ENCODE data around the gene OPHN1. TPM values are rescaled to one million over a fixed set of nuclear protein-coding genes. Genes with fewer than 3 reads are reported as not detected.
A peak's percentile ranks its signal among the peaks of the same experiment; 100 is the strongest.

OPHN1 gene
- total RNA-seq, 2 experiments from 2014 or later = not detected

GRCh38 chrX:68440940-68441339 lies 7.6 kb upstream of the OPHN1 start:
- CTCF ChIA-PET = no interaction called here
- Mint-ChIP-seq H3K4me3 (no peak overlapping the region), H3K27me3 (ENCODE audit: low read depth) (peaks cover under 1% of the 10 kb centered on the region), H3K36me3 (ENCODE audit: low read depth) (no peaks in the 10 kb centered on the region), H3K9me3 (no peaks in the 10 kb centered on the region), H3K27ac (no peak overlapping the region), H3K4me1 (ENCODE audit: low read depth) (peaks cover 7% of the 10 kb centered on the region)
- intact Hi-C loops (cut with micrococcal nuclease) = no loop called here
- no peak for DNase-seq

GRCh38 chrX:68440442-68440841 lies 7.1 kb upstream of the OPHN1 start:
- H3K9me3 Mint-ChIP-seq = no peaks in the 10 kb centered on the region
- intact Hi-C loops (cut with micrococcal nuclease) = no loop called here
- H3K27ac Mint-ChIP-seq = no peak overlapping the region
- H3K4me1 Mint-ChIP-seq (ENCODE audit: low read depth) = peaks cover 7% of the 10 kb centered on the region
- no peak overlapping the region for H3K4me3 Mint-ChIP-seq
- CTCF ChIA-PET = no interaction called here
- no peak for DNase-seq
- H3K27me3 Mint-ChIP-seq (ENCODE audit: low read depth) = peaks cover 2% of the 10 kb centered on the region
- H3K36me3 Mint-ChIP-seq (ENCODE audit: low read depth) = no peaks in the 10 kb centered on the region

DNA sequence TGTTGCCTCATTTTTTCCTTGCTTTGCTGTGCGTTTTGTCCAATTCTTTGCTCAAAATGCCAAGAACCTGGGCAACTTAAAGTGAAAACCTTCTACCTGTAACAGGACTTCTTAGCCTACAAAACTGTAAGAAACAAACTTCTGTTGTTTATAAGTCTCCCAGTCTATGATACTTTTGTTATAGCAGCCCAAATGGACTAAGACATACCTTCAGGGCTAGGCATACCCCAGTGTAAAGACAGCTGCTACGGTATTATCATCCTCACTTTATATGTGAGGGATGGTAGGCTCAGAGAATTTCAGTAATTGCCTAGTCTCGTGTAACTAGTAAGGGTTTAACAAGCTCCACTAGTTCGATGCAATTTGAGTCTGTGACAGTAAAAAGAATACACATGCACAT lies 6.0 kb upstream of the OPHN1 start:
- Mint-ChIP-seq H3K27me3 (ENCODE audit: low read depth) (peaks cover 8% of the 10 kb centered on the region), H3K27ac (no peak overlapping the region), H3K4me1 (ENCODE audit: low read depth) (peaks cover 7% of the 10 kb centered on the region), H3K9me3 (no peaks in the 10 kb centered on the region), H3K36me3 (ENCODE audit: low read depth) (no peaks in the 10 kb centered on the region), H3K4me3 (no peak overlapping the region)
- intact Hi-C loops (cut with micrococcal nuclease) = no loop called here
- no peak for DNase-seq
- CTCF ChIA-PET = no interaction called here

GRCh38 chrX:68438575-68438974 lies 5.3 kb upstream of the OPHN1 start:
- Mint-ChIP-seq H3K36me3 (ENCODE audit: low read depth) (no peaks in the 10 kb centered on the region), H3K4me3 (no peak overlapping the region), H3K27me3 (ENCODE audit: low read depth) (peaks cover 12% of the 10 kb centered on the region), H3K4me1 (ENCODE audit: low read depth) (peaks cover 9% of the 10 kb centered on the region), H3K27ac (no peak overlapping the region), H3K9me3 (no peaks in the 10 kb centered on the region)
- CTCF ChIA-PET = no interaction called here
- intact Hi-C loops (cut with micrococcal nuclease) = no loop called here
- DNase-seq = no peak

DNA sequence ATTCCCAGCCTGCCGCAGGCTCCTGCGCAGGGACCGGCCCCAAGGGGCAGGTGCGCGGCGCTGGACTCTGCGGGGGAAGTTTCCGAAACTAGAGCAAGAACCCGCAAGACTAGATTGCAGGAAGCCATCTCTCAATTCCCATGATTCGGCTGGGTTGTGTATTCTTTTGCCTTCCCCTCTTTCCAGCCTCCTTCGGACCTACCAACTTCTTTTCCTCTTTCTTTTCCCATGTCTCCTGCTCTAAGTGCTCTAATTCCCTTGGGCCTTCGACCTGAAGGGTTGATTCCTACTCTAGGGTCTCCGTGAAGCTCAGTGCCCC lies 645 bp upstream of the OPHN1 start:
- CTCF ChIA-PET = interaction anchor here (0.5 kb wide), 1 partner anchor 31 kb away, joined by 3 read pairs; no protein-coding TSS in a partner anchor
- no peak overlapping the region for H3K27ac Mint-ChIP-seq

GRCh38 chrX:68432648-68433047 lies 647 bp downstream of the OPHN1 start:
- Mint-ChIP-seq H3K4me1 (ENCODE audit: low read depth) (peaks cover 5% of the 10 kb centered on the region), H3K4me3 (peak overlapping the region; percentile 68), H3K27ac (no peak overlapping the region), H3K27me3 (ENCODE audit: low read depth) (peaks cover 41% of the 10 kb centered on the region), H3K36me3 (ENCODE audit: low read depth) (no peaks in the 10 kb centered on the region), H3K9me3 (no peaks in the 10 kb centered on the region)
- intact Hi-C loops (cut with micrococcal nuclease) = no loop called here
- CTCF ChIA-PET = interaction anchor here (0.6 kb wide), 1 partner anchor 133 kb away, joined by 3 read pairs; no protein-coding TSS in a partner anchor
- DNase-seq = no peak

More for the DNA sequence above, 645 bp upstream of the OPHN1 start:
- no peak for DNase-seq
- H3K9me3 Mint-ChIP-seq = no peaks in the 10 kb centered on the region
- peaks cover 5% of the 10 kb centered on the region for H3K4me1 Mint-ChIP-seq (ENCODE audit: low read depth)
- H3K36me3 Mint-ChIP-seq (ENCODE audit: low read depth) = no peaks in the 10 kb centered on the region
- intact Hi-C loops (cut with micrococcal nuclease) = no loop called here
- peak overlapping the region; percentile 68 for H3K4me3 Mint-ChIP-seq
- peaks cover 39% of the 10 kb centered on the region for H3K27me3 Mint-ChIP-seq (ENCODE audit: low read depth)

DNA sequence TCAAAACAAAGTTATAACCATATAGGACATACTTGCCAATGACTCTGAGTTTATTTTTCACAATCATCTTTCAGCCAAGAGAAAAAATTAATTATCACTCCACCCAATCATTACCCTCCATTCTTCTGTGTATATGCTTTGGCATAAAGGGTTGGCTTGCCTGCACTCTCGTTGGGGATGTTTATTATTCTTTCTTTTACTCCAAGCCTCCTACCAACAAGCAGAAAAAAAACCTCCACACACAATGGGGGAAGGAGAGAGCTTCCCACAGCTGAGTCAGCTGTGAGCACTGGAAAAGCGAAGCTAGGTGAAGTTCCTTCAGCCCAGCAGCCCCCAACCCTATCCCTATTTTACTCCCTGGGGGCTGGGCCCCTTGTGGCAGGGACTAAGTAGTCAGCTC lies 1.5 kb downstream of the OPHN1 start:
- peaks cover 41% of the 10 kb centered on the region for H3K27me3 Mint-ChIP-seq (ENCODE audit: low read depth)

DNA sequence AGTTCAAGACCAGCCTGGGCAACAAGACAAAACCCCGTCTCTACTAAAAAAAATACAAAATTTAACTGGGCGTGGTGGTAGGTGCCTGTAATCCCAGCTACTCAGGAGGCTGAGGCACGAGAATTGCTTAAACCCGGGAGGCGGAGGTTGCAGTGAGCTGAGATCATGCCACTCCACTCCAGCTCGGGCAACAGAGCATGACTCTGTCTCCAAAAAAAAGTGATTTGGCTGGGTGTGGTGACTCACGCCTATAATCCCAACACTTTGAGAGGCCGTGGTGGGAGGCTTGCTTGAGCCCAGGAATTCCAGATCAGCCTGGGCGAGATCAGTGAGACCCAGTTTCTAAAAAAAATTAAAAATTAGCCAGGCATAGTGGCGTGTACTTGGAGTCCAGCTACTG lies 4.1 kb downstream of the OPHN1 start:
- CTCF ChIA-PET = interaction anchor here (1.1 kb wide), 1 partner anchor 232 kb away, joined by 4 read pairs; no protein-coding TSS in a partner anchor
- Mint-ChIP-seq H3K27me3 (ENCODE audit: low read depth) (peaks cover 32% of the 10 kb centered on the region), H3K4me1 (ENCODE audit: low read depth) (peaks cover 5% of the 10 kb centered on the region), H3K36me3 (ENCODE audit: low read depth) (no peaks in the 10 kb centered on the region), H3K4me3 (no peak overlapping the region), H3K9me3 (no peaks in the 10 kb centered on the region), H3K27ac (no peak overlapping the region)
- no peak for DNase-seq
- intact Hi-C loops (cut with micrococcal nuclease) = no loop called here

More for the DNA sequence above, 1.5 kb downstream of the OPHN1 start:
- intact Hi-C loops (cut with micrococcal nuclease) = no loop called here
- H3K36me3 Mint-ChIP-seq (ENCODE audit: low read depth) = no peaks in the 10 kb centered on the region
- CTCF ChIA-PET = interaction anchor here (0.6 kb wide), 1 partner anchor 132 kb away, joined by 3 read pairs; no protein-coding TSS in a partner anchor
- H3K27ac Mint-ChIP-seq = no peak overlapping the region
- DNase-seq = no peak
- no peaks in the 10 kb centered on the region for H3K9me3 Mint-ChIP-seq
- H3K4me1 Mint-ChIP-seq (ENCODE audit: low read depth) = peaks cover 5% of the 10 kb centered on the region
- no peak overlapping the region for H3K4me3 Mint-ChIP-seq

DNA sequence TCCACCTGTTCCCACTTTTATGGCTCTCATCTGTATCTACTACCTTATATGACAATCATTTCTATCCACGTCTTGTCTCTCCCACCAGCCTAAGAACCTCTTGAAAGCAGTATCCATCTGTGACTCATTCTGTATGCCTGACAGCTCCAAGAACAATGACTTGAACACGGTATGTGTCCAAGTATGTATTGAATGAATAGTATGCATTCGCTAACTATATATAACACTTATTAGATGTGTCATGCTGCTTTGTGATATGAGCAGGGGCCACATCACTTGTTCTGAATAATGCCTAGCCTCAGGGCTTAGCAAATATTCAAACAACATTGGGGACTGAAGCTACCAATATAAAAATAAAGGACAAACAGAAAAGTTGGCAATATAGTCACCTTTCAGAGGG lies 4.9 kb downstream of the OPHN1 start:
- no peaks in the 10 kb centered on the region for H3K36me3 Mint-ChIP-seq (ENCODE audit: low read depth)
- H3K27ac Mint-ChIP-seq = no peak overlapping the region
- peaks cover 29% of the 10 kb centered on the region for H3K27me3 Mint-ChIP-seq (ENCODE audit: low read depth)
- peaks cover 3% of the 10 kb centered on the region for H3K4me1 Mint-ChIP-seq (ENCODE audit: low read depth)
- H3K9me3 Mint-ChIP-seq = no peaks in the 10 kb centered on the region
- intact Hi-C loops (cut with micrococcal nuclease) = no loop called here
- CTCF ChIA-PET = interaction anchor here (1.1 kb wide), 1 partner anchor 232 kb away, joined by 4 read pairs; no protein-coding TSS in a partner anchor
- no peak for DNase-seq
- H3K4me3 Mint-ChIP-seq = no peak overlapping the region

DNA sequence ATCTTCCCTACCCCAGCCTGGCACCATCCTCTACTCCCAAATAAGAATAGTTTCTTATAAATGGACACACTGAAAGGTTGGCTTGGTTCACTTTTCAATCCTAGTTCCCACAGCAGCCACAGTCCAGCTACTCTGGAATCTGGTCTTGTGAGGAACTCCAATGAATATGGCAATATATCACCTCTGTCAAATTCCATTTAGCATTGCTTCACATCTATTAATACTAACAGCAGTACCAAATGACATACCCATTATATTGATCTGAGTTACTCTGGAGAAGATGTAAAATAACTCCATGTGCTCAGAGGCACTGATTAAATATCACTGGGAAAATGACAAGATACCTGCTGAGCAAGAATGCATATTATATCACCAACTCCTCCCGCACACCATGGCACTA lies 8.6 kb downstream of the OPHN1 start:
- intact Hi-C loops (cut with micrococcal nuclease) = no loop called here
- H3K36me3 Mint-ChIP-seq (ENCODE audit: low read depth) = no peaks in the 10 kb centered on the region
- CTCF ChIA-PET = no interaction called here
- no peak overlapping the region for H3K27ac Mint-ChIP-seq
- H3K27me3 Mint-ChIP-seq (ENCODE audit: low read depth) = peaks cover 9% of the 10 kb centered on the region
- no peaks in the 10 kb centered on the region for H3K9me3 Mint-ChIP-seq
- H3K4me3 Mint-ChIP-seq = no peak overlapping the region
- no peaks in the 10 kb centered on the region for H3K4me1 Mint-ChIP-seq (ENCODE audit: low read depth)
- no peak for DNase-seq

DNA sequence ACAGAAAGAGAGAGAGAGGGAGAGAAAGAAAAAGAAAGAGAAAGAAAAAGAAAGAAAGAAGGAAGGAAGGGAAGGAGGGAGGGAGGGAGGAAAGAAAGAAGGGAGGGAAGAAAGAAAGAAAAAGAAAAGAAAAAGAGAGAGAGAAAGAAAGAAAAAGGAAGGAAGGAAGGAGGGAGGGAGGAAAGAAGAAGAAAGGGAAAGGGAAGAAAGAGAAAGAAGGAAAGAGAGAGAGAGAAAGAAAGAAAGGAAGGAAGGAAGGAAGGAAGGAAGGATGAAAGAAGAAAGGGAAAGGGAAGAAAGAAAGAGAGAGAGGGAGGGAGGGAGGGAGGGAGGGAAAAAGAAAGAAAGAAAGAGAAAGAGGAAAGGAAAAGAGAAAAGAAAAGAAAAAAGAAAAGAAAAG lies 10.8 kb downstream of the OPHN1 start:
- intact Hi-C loops (cut with micrococcal nuclease) = no loop called here
- Mint-ChIP-seq H3K4me1 (ENCODE audit: low read depth) (no peaks in the 10 kb centered on the region), H3K27me3 (ENCODE audit: low read depth) (peaks cover 5% of the 10 kb centered on the region), H3K9me3 (no peaks in the 10 kb centered on the region), H3K27ac (no peak overlapping the region), H3K4me3 (no peak overlapping the region), H3K36me3 (ENCODE audit: low read depth) (no peaks in the 10 kb centered on the region)
- DNase-seq = no peak
- CTCF ChIA-PET = no interaction called here

DNA sequence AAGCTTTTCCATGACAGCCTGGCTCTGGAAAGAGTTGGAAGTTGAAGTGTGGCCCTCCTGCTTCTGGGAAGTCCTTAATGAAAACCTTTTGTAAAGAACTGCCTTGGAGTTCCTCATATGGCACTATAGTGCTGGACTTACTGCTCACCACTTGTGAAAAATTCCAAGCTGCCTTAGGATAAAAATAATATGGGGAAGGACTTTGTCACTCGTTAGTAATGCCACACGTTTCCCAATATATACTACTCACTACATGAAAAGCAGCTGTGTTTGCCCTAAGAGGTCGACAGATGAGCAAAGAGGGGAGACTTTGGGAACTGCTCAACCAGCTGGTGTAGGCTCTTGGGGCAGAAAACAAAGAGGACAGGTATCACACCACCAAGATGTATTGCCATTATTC lies 11.7 kb downstream of the OPHN1 start:
- Mint-ChIP-seq H3K9me3 (no peaks in the 10 kb centered on the region), H3K4me1 (ENCODE audit: low read depth) (no peaks in the 10 kb centered on the region), H3K27me3 (ENCODE audit: low read depth) (peaks cover 5% of the 10 kb centered on the region), H3K36me3 (ENCODE audit: low read depth) (no peaks in the 10 kb centered on the region), H3K4me3 (no peak overlapping the region), H3K27ac (no peak overlapping the region)
- intact Hi-C loops (cut with micrococcal nuclease) = no loop called here
- DNase-seq = no peak
- CTCF ChIA-PET = no interaction called here

DNA sequence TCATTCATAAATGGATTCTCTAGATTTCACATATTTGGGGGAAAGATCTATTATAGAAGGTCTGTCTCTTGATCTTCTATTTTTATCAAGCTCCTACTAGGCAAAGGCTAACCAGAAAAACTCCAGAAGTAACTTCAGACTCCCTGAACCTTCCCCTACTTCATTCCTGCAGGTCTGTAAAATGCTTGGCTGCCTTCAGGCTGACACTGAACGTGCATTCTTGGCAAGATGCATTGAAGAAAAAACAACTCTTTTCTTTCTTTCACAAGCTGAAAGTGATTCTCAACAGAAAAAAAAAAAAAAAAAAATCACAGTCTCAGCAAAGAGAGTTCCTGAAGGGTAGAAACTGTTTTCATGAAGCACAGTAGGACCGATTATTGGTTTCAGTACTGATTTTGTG lies 12.7 kb downstream of the OPHN1 start:
- DNase-seq = no peak
- H3K27me3 Mint-ChIP-seq (ENCODE audit: low read depth) = peaks cover 5% of the 10 kb centered on the region
- intact Hi-C loops (cut with micrococcal nuclease) = no loop called here
- no peaks in the 10 kb centered on the region for H3K9me3 Mint-ChIP-seq
- H3K36me3 Mint-ChIP-seq (ENCODE audit: low read depth) = no peaks in the 10 kb centered on the region
- H3K4me3 Mint-ChIP-seq = no peak overlapping the region
- CTCF ChIA-PET = no interaction called here
- no peak overlapping the region for H3K27ac Mint-ChIP-seq
- no peaks in the 10 kb centered on the region for H3K4me1 Mint-ChIP-seq (ENCODE audit: low read depth)

- intact Hi-C loops (cut with micrococcal nuclease) = no loop called here
- Mint-ChIP-seq H3K27me3 (ENCODE audit: low read depth) (peaks cover 5% of the 10 kb centered on the region), H3K27ac (no peak overlapping the region), H3K36me3 (ENCODE audit: low read depth) (no peaks in the 10 kb centered on the region), H3K4me3 (no peak overlapping the region), H3K4me1 (ENCODE audit: low read depth) (no peaks in the 10 kb centered on the region), H3K9me3 (no peaks in the 10 kb centered on the region)
- no peak for DNase-seq
- CTCF ChIA-PET = no interaction called here
Measured at GRCh38 chrX:68419975-68420374, 13.3 kb downstream of the OPHN1 start.

All from activated naive CD4-positive, alpha-beta T cell treated with anti-CD3 and anti-CD28 coated beads for 36 hours (primary cell).